Fibroblast of the aortic adventitia (primary cell): Measurements from ENCODE around the gene ANO7. TPM values are rescaled to one million over a fixed set of nuclear protein-coding genes. Genes with fewer than 3 reads are reported as not detected.

ENCODE experiments used
- DNase-seq: peaks from one replicate; pipeline ENCODE4 v3.0.0-alpha.2; 2010; ENCODE audit warnings: low read depth
- H3K4me3 ChIP-seq: 2 replicates; pipeline ENCODE4 v1.5.1; 2011; ENCODE audit warnings: low read depth, mild to moderate bottlenecking, control low read depth, low read length, moderate library complexity
- total RNA-seq: library from RNA; depleted of rRNA; stranded (reverse); fragments of >200 nt; gene quantifications from 2 replicates; pipeline ENCODE4 v1.2.3, GENCODE V29; 2012; ENCODE audit warnings: low replicate concordance
- TF ChIP-seq, protein P1 (sequence below): IDR thresholded peaks from 2 replicates; pipeline ENCODE4 v1.5.1; 2011; ENCODE audit warnings: mild to moderate bottlenecking, low read length, control low read depth, inconsistent platforms; ENCODE audit not compliant: insufficient read depth

The ANO7 gene
- total RNA-seq, 1 donor = 1.7 TPM

DNA sequence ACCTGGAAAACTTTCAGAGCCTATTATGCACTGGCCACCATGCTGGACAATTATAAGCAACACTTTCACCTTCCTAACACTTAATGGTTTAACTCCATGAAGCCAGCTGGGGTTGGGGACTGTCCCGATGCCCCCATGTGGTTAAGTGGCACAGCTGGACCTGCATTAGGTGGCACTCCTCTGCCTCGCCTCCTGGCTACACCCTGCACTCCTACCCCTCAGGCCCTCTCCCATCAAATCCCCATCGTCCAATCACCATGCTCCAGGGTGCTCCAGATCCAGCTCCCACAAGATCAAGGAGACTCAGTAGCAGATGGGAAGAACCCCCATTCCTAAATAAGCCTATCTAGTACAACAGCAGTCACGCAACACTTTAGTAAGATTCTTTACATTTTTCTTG lies 73.2 kb downstream of the ANO7 start:
- H3K4me3 ChIP-seq = no peak overlapping the region
- no peak for DNase-seq
- TF ChIP-seq, protein P1, sequence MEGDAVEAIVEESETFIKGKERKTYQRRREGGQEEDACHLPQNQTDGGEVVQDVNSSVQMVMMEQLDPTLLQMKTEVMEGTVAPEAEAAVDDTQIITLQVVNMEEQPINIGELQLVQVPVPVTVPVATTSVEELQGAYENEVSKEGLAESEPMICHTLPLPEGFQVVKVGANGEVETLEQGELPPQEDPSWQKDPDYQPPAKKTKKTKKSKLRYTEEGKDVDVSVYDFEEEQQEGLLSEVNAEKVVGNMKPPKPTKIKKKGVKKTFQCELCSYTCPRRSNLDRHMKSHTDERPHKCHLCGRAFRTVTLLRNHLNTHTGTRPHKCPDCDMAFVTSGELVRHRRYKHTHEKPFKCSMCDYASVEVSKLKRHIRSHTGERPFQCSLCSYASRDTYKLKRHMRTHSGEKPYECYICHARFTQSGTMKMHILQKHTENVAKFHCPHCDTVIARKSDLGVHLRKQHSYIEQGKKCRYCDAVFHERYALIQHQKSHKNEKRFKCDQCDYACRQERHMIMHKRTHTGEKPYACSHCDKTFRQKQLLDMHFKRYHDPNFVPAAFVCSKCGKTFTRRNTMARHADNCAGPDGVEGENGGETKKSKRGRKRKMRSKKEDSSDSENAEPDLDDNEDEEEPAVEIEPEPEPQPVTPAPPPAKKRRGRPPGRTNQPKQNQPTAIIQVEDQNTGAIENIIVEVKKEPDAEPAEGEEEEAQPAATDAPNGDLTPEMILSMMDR = no peak

DNA sequence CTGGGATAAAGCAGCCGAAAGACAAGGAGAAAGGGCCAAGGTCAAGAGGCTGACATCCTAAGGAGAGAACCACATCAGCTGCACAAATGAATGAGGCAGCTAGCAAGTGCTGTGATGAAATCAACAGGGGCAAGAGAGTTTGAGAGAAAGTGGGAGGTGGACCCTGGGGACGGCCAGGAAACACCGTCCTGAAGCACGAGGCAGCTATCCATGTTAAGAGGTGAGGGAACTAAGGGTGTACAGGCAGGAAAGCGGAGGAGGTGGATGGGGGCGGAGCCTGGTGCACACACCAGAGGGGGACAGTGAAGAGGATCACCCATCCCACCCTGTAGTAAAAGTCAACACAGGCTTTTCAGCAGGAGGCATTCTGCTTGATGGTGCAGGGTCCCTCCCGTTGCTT lies 74.6 kb downstream of the ANO7 start:
- TF ChIP-seq, protein P1 = no peak
- no peak for DNase-seq
- no peak overlapping the region for H3K4me3 ChIP-seq

DNA sequence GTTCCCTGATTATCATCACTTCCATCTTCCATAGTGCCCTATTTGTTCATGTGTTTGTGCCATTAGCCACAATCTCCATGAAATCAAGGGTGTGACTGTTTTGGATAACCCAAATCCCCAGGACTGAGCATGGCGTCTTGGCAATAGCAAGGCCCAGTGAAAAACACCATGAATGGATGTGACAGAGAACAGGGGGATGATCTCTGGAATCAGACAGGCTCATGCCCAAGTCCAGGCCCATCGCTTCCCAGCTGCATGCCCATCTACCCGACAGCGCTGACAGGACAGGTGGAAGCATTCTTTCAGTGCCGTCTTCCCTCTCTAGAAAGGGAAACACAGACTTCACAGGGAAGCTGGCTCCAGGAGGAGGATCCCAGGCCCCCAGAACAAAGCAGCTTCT lies 77.0 kb downstream of the ANO7 start:
- TF ChIP-seq, protein P1 = no peak
- no peak for DNase-seq

DNA sequence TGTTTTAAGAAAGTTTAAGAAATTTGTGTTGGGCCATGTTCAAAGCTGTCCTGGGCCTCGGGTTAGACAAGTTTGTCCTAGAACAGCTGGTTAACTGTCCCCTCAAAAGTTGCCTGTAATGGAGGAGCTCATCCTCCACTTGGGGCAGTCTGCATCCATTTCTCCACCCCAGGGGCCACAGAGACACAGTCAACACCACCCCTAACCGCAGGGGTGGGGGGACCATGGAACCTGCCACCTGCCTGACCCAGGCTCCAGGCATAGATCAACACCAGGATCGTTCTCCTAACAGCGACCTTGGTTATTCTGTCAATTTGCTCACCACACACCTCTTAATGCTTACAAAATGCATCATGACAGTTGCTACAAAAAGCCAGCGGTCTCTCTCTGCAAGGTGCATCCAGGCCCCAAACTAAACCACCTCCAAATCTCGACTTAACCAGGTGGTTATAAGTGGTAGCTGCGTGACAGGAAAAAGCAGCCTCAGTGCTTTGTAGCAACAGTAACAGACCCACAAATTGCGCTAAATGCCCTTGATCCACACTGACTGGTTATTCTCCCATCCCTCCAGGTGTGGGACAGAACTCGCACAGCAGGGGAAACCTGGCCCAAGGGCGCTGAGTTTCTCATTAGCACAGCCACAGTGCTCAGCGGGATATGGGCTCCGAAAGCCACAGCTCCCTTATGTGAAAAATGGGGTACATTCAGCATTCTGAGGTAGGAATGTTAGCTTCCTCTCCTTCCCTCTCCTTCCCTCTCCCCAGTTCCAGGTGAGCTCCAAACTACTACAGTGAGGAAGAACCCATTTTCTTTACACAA lies 79.0 kb downstream of the ANO7 start:
- TF ChIP-seq, protein P1 = no peak
- H3K4me3 ChIP-seq = no peak overlapping the region
- DNase-seq = no peak

More for the DNA sequence above, 77.0 kb downstream of the ANO7 start:
- H3K4me3 ChIP-seq = no peak overlapping the region

DNA sequence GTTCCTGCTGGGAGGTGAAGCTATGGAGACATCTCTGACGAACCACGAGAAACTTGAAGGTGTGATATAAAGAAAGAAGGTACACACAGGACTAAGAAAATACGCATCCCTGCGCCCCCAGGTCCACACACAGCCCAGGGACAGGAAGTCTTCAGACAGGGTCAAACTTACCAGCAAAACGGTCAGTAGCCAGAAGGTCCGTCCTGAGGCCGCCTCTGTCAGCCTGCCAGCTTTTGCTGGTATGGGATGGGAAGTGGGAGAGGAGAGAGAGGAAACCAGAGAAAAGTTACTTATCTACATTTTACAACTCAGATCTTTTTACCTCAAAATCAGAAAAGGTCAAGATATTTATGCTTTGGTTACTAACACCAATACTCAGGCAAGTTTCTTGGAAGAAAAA lies 79.8 kb downstream of the ANO7 start:
- TF ChIP-seq, protein P1 = no peak

DNA sequence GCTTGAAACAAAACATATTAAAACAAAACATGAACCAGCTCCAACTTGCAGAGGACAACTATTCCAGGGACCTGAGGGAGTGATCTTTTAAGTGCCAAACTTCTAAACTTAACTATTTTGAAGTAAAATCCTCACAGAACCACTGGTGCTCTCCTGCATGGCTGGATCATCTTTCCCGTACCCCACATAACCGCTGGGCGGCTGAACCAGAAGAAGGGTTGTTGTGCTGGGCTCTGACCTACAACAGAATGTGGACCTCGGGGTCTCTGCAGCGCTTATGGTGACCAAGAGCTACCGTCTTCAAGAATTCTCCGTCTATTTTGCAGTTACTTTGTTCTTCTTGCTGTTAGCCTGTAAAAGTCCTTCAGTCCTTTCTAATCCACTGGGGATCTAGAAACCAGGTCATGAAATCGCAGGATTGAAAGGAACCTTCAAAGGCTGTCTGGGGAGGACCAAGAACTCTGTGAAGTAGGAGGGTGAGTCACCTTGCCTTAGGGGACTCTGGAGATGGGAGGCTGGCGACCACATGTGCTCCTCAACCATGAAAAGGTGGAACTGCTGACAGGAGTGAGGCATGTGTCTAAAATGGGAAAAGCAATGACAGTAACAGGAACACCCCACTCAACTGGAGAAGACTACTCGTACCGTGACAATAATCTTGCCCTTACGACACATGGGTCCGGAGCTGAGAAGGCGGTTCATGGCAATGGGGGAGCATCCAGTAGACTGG lies 80.4 kb downstream of the ANO7 start:
- peak overlapping the region; percentile 10 for H3K4me3 ChIP-seq
- TF ChIP-seq, protein P1 = no peak
- peak; percentile 29 for DNase-seq

More for the DNA sequence above, 79.8 kb downstream of the ANO7 start:
- peak; percentile 28 for DNase-seq
- H3K4me3 ChIP-seq = no peak overlapping the region
